ENCODE data around the gene RAB35.

Gene RAB35

GRCh38 chr12:120102189-120103043, 14.1 kb downstream of the RAB35 start:
- no peak for DNase-seq

GRCh38 chr12:120101617-120102016, 14.9 kb downstream of the RAB35 start:
- DNase-seq: no peak

DNA sequence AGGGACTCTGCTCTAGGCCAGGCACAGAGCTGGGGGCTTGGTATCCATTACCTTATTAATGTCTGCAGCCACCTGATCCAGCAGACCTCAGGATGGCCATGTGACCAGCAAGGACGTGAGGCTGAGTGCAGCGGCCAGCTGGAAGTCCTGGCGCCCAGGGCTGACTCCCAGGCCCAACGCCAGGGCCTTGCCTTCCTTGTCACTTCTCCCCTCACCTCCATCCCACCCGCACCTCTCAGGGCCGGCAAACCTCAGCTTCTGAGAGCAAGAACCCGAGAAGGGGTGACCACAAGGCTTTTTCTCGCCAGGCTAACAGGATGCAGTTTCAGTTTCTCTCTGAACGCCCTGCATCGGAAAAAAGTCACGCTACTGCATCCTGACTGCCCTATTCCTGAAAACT, 15.4 kb downstream of the RAB35 start:
- no peak for DNase-seq

GRCh38 chr12:120100630-120101029, 15.9 kb downstream of the RAB35 start:
- no peak for DNase-seq

- no peak for DNase-seq
Measured at GRCh38 chr12:120099738-120100137, 16.8 kb downstream of the RAB35 start.

DNA sequence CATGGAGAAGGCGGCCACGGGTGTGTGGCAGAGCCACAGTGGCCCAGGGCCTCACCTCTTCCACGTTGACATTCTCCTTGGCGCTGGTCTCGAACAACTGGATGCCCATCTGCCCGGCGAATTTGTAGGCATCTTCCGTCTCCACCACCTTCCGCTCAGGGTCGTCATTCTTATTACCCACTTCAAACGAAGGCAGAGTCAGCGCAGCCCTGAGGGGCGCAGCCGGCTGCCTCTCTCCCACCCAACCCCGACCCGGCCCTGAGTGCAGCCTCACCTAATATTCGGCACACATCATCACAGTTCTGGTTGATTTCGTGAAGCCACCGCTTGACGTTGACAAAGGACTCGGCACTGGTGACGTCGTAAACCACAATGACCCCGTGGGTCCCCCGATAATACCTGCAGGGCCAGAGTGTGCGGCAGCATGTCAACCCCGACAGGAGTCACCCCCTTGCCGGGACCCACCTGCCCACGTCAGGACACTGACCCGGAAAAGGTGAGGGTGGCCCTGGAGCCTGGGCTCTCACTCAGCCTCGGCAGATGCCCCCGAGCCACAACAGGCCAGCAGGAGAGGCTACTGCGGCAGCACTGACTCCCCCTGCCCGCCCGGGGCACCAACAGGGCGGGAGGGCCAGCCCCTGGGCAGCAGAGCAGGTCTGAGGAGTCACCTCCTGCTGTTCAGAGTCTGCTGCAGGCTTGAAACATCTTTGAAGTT, 17.6 kb downstream of the RAB35 start:
- no peak for DNase-seq

- DNase-seq: no peak
Measured at GRCh38 chr12:120096671-120097202, 19.8 kb downstream of the RAB35 start.

DNA sequence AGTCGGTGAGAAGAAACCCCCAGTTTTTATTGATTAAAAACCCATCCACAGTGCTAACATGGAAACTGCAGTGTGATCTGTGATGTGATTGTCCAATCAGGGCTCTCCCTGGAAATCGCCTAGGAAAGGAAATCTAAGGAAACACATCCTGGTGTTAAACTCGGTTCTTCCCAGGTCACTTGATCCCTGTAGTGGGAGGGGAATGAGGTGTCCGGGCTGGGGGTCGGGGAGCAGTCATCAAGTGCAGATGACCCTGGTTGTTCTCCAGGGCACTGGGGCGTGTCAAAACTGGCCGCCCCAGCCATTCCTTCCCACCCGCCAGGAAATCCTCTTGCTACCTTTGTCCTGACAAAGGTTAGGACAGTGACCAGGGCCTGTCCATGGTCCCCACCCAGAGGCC, 20.8 kb downstream of the RAB35 start:
- no peak for DNase-seq

GRCh38 chr12:120095331-120095730, 21.2 kb downstream of the RAB35 start:
- no peak for DNase-seq

GRCh38 chr12:120094485-120094884, 22.1 kb downstream of the RAB35 start:
- DNase-seq: no peak

DNA sequence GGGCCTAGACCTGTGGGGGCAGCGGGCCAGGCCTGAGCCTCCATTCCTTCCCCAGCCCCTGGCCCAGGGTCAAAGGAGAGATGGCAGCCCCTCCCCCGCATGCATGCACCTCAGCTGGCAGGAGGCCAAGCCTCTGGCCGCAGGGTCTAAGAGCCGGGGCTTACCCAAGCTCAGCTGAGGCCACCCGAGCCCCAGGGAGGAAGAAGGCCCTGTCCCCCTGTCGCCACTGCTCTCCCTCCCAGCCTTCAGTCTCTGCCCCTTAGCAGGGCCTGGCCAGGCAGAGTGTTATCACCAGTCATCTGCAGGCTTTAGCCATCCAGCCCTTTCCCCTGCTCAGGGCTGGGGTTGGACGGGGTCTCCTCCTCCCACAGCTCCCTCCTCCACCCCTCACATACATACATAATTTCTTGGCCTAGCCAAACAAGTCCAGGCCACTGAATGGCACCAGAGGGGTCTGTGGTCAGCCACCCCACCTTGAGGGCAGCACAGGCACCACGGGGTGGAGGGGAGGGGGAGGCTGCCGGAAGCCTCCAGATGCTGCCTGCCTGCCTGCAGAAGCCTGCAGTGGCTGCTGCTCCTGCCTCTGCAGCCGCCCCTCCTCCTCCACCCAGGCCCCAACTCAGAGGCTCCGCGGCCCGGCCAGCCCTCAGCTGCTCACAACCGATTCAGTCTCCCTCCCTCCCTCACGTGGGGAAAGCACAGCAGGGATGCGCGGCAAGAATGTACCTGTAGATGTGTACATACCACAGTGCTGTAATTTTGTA, 22.8 kb downstream of the RAB35 start:
- no peak for DNase-seq

GRCh38 chr12:120093336-120093591, 23.3 kb downstream of the RAB35 start:
- no peak for DNase-seq

GRCh38 chr12:120092551-120093335, 23.8 kb downstream of the RAB35 start:
- no peak for DNase-seq

DNA sequence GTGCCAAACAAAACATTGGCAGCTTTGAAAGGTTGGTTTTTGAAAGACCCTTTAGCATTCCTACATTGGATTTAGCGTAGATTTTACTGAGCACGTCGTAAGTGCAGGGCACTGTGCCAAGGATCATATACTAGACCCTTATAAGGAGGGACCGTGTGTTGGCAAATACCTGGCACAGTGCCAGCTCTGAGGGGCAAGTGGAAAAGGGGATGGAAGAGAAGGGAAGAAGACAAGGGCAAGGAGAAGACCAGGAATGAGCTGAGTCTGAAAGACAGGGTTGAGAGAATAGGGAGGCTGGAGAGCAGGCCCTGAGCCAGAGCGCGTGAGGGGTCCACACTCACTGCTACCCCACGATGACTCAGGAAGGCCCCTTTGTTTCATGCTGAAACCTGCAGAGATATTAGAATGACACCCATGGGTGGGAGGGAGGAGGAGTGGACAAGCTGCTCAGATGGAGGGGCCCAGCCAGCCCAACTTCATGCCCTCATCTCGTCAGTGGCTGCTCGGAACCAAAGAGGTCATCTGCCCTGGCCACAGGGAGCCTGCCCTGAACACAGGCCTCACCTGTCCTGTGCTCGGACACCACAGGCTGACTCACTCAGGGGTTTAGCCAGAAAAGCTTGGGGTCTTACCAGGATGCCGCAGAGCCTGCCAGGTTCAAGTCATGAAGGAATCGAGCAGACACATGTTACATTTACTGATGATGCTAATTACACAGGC, 25.0 kb downstream of the RAB35 start:
- DNase-seq: no peak

DNA sequence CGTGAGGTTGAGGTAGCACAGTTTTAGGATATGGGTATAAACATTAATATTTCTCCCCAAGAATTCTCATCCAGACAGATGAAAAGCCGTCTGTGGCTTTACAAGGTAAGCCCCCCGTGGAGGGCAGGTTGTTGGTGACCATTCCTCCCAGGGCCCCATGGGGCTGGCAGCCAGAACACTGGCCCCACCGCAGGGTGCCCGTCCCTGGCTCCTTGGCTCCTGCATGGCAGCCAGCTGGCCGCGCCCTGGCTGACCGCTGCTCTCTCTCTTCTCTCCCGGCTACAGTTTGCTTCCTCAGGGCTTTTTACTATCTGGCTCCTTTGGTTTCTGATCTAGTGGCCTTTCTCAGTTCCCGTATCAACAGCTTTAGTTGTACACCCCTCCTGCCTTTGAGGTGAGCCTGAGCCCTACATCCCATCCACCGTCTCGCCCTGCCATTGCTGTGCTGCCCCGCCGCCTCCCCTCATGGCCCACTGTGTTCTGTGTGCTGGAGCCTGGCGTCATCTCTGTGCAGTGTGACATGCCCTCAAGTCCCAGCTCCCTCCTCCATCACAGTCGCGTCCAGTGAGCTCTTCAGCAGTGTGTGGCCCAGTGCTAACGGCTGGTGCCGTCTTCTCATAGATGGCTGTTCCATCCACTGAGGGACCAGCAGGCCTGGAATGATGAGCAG, 25.8 kb downstream of the RAB35 start:
- DNase-seq: no peak

DNA sequence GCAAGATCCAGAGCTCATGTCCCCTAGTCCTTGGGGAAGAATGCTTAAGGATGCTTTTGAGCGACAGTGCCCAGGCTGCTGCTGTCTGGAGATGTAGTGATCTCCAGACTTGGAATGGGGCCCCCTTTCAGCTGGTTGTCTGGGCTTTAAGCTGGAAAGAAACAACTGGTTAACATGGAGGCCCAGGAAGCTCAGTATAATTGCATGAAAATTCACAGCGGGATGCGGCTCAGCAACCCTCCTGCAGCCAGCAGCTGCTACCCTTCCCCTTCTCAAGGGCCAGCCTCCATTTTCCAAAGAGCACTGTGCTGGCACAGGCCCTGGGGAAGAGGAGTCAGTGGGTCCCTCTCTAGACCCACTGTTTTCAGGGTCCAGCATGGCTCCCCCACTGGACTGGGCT, 26.3 kb downstream of the RAB35 start:
- DNase-seq: no peak

DNA sequence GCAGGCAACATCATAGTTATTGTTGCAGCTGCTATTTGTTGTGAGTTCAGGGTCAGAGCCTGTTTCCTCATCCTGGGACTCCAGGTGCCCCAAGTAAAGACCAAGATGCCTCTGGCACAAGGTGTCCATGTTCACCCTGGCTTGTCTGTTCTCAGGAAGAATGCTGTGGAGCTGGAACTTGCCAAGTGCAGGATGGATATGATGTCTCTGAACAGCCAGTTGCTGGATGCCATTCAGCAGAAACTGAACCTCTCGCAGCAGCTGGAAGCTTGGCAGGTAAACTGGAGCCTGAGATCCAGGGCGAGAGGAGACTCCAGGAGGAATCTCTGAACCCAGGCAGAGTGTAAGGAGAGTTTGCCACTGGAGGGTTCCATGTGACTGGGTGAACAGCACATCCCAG, 26.8 kb downstream of the RAB35 start:
- no peak for DNase-seq

GRCh38 chr12:120089105-120089504, 27.4 kb downstream of the RAB35 start:
- no peak for DNase-seq

DNA sequence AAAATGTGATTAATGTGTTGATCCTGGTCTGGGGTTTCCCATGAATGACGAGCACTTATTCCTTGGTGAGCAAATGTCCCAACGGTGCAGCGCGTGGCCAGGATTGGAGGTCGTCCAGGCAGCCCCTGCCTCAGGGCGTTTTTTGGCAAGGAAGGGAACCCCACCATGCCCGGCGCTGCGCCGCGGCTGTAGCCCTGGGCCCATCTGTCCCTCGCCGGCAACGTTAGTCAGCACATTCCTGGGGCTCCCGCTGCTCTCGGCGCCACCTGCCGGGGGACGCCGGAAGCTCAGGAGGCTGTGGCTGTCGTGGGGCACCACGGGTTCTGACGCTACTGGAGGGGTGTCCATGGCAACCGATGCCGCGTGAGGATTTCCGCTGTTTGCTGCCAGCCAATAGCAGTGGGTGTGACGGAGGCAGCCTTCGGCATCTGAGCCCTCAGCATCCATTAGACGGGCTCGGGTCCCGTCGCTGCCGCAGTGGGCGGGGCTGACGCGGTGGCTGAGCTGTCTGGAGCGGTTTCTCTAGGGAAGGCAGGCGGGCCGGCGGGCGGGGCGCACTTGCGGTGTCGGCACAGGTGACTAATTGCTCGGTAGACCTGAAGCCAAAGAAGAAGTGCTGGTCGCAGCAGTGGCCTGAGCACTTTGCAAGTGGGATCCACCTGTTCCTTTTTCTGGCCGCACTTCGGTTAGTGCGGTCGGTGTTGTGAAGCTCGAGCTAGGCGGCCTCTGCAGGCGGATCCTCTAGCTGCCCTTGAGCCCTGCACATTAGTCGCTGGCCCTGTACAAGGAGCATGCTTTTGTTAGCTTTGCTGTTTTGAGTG, 29.5 kb downstream of the RAB35 start:
- peak; percentile 98 for DNase-seq

- DNase-seq: no peak
Measured at GRCh38 chr12:120085920-120086645, 30.5 kb downstream of the RAB35 start.

Measured in left hindlimb (tissue), 1 donor.